Measurements from ENCODE around the gene ADH7. TPM values are rescaled to one million over a fixed set of nuclear protein-coding genes. Genes with fewer than 3 reads are reported as not detected.

Gene ADH7
- total RNA-seq, 1 experiment from 2014 or later = not detected

GRCh38 chr4:99413140-99413539 lies 22.0 kb downstream of the ADH7 start:
- Mint-ChIP-seq H3K27me3 (ENCODE audit: insufficient read depth, unreplicated experiment) (no peaks in the 10 kb centered on the region), H3K9me3 (ENCODE audit: unreplicated experiment) (no peaks in the 10 kb centered on the region), H3K4me1 (ENCODE audit: low read depth, unreplicated experiment) (no peaks in the 10 kb centered on the region), H3K36me3 (ENCODE audit: insufficient read depth, unreplicated experiment) (no peaks in the 10 kb centered on the region), H3K27ac (ENCODE audit: unreplicated experiment) (no peak overlapping the region), H3K4me3 (ENCODE audit: unreplicated experiment) (no peak overlapping the region)
- no TSS peak for BruUV-seq (replicated peaks)
- Histone ChIP-seq H3K4me1 (0 out of 2 replicates have a peak, but pooled peaks cover 7% of the 10 kb centered on the region), H3K4me3 (ENCODE audit: low read depth, low read length) (no peak overlapping the region), H3K9me3 (no peaks in the 10 kb centered on the region), H3K36me3 (ENCODE audit: control insufficient read depth, insufficient read depth, low read length) (no peaks in the 10 kb centered on the region), H3K27me3 (replicated peaks; ENCODE audit: control insufficient read depth, insufficient read depth, low read length) (no peaks in the 10 kb centered on the region)
- POLR2A ChIA-PET = no interaction called here
- DNase-seq = no peak
- CTCF ChIA-PET = no interaction called here
- TF ChIP-seq CTCF (IDR thresholded peaks at IDR 0.05; ENCODE audit: insufficient read depth in 1 of 2, low read depth in 1 of 2, low read length in 1 of 2, severe bottlenecking in 1 of 2, unreplicated experiment in 1 of 2) = no peak
- intact Hi-C loops (cut with micrococcal nuclease; ENCODE audit: unreplicated experiment) = no loop called here

- H3K36me3 ChIP-seq (ENCODE audit: control insufficient read depth, insufficient read depth, low read length) = no peaks in the 10 kb centered on the region
- Mint-ChIP-seq H3K4me3 (ENCODE audit: unreplicated experiment) (no peak overlapping the region), H3K27me3 (ENCODE audit: insufficient read depth, unreplicated experiment) (no peaks in the 10 kb centered on the region), H3K4me1 (ENCODE audit: low read depth, unreplicated experiment) (no peaks in the 10 kb centered on the region), H3K36me3 (ENCODE audit: insufficient read depth, unreplicated experiment) (no peaks in the 10 kb centered on the region), H3K27ac (ENCODE audit: unreplicated experiment) (no peak overlapping the region), H3K9me3 (ENCODE audit: unreplicated experiment) (no peaks in the 10 kb centered on the region)
- DNase-seq = no peak
- no peak for TF ChIP-seq CTCF (IDR thresholded peaks at IDR 0.05; ENCODE audit: insufficient read depth in 1 of 2, low read depth in 1 of 2, low read length in 1 of 2, severe bottlenecking in 1 of 2, unreplicated experiment in 1 of 2)
- H3K4me1 ChIP-seq = 0 out of 2 replicates have a peak, but pooled peaks cover 7% of the 10 kb centered on the region
- no TSS peak for BruUV-seq (replicated peaks)
- CTCF ChIA-PET = no interaction called here
- no peaks in the 10 kb centered on the region for H3K9me3 ChIP-seq
- intact Hi-C loops (cut with micrococcal nuclease; ENCODE audit: unreplicated experiment) = no loop called here
- H3K27me3 ChIP-seq (replicated peaks; ENCODE audit: control insufficient read depth, insufficient read depth, low read length) = no peaks in the 10 kb centered on the region
- no peak overlapping the region for H3K4me3 ChIP-seq (ENCODE audit: low read depth, low read length)
- POLR2A ChIA-PET = no interaction called here
Observed at GRCh38 chr4:99411041-99411440, 24.1 kb downstream of the ADH7 start.

- no peaks in the 10 kb centered on the region for H3K36me3 Mint-ChIP-seq (ENCODE audit: insufficient read depth, unreplicated experiment)
- no peak overlapping the region for H3K4me3 Mint-ChIP-seq (ENCODE audit: unreplicated experiment)
- H3K4me1 ChIP-seq = peaks cover 11% of the 10 kb centered on the region; the same call in 1 of the 2 replicates
- ChIA-PET POLR2A (no interaction called here), CTCF (no interaction called here)
- TF ChIP-seq CTCF (IDR thresholded peaks at IDR 0.05; ENCODE audit: insufficient read depth in 1 of 2, low read depth in 1 of 2, low read length in 1 of 2, severe bottlenecking in 1 of 2, unreplicated experiment in 1 of 2) = no peak
- no peaks in the 10 kb centered on the region for H3K36me3 ChIP-seq (ENCODE audit: control insufficient read depth, insufficient read depth, low read length)
- DNase-seq = no peak
- H3K4me1 Mint-ChIP-seq (ENCODE audit: low read depth, unreplicated experiment) = peaks cover 9% of the 10 kb centered on the region
- H3K9me3 ChIP-seq = no peaks in the 10 kb centered on the region
- no peaks in the 10 kb centered on the region for H3K27me3 Mint-ChIP-seq (ENCODE audit: insufficient read depth, unreplicated experiment)
- no peak overlapping the region for H3K27ac Mint-ChIP-seq (ENCODE audit: unreplicated experiment)
- no peak overlapping the region for H3K4me3 ChIP-seq (ENCODE audit: low read depth, low read length)
- H3K27me3 ChIP-seq (replicated peaks; ENCODE audit: control insufficient read depth, insufficient read depth, low read length) = no peaks in the 10 kb centered on the region
- no TSS peak for BruUV-seq (replicated peaks)
- intact Hi-C loops (cut with micrococcal nuclease; ENCODE audit: unreplicated experiment) = no loop called here
- no peaks in the 10 kb centered on the region for H3K9me3 Mint-ChIP-seq (ENCODE audit: unreplicated experiment)
Observed at GRCh38 chr4:99410075-99410474, 25.1 kb downstream of the ADH7 start.

Data from Caco-2 (cell line).